ENCODE results near the gene ITPRID2. TPM values are rescaled to one million over a fixed set of nuclear protein-coding genes. Genes with fewer than 3 reads are reported as not detected.

The ITPRID2 gene
- polyA plus RNA-seq, 3 donors = 173 to 194 (median 185) TPM

GRCh38 chr2:181879295-181879694 lies 12.2 kb upstream of the ITPRID2 start:
- no peak for DNase-seq (ENCODE audit: low read depth in 3 of 3, low spot score in 2 of 3)

- DNase-seq (ENCODE audit: low read depth in 3 of 3, low spot score in 2 of 3) = no peak
Observed at GRCh38 chr2:181882246-181883020, 9.1 kb upstream of the ITPRID2 start.

GRCh38 chr2:181884601-181885000 lies 6.9 kb upstream of the ITPRID2 start:
- no peak for DNase-seq (ENCODE audit: low read depth in 3 of 3, low spot score in 2 of 3)

- DNase-seq (ENCODE audit: low read depth in 3 of 3, low spot score in 2 of 3) = no peak
Observed at GRCh38 chr2:181885096-181885495, 6.4 kb upstream of the ITPRID2 start.

- DNase-seq (ENCODE audit: low read depth in 3 of 3, low spot score in 2 of 3) = no peak
Observed at GRCh38 chr2:181886192-181886591, 5.3 kb upstream of the ITPRID2 start.

GRCh38 chr2:181887045-181887444 lies 4.5 kb upstream of the ITPRID2 start:
- no peak for DNase-seq (ENCODE audit: low read depth in 3 of 3, low spot score in 2 of 3)

GRCh38 chr2:181889776-181890175 lies 1.8 kb upstream of the ITPRID2 start:
- no peak for DNase-seq (ENCODE audit: low read depth in 3 of 3, low spot score in 2 of 3)

GRCh38 chr2:181890271-181890670 lies 1.3 kb upstream of the ITPRID2 start:
- DNase-seq (ENCODE audit: low read depth in 3 of 3, low spot score in 2 of 3) = no peak

- DNase-seq (ENCODE audit: low read depth in 3 of 3, low spot score in 2 of 3) = peak; percentile 45 to 66 (median 60)
Observed at GRCh38 chr2:181891966-181892798, 652 bp downstream of the ITPRID2 start.

- DNase-seq (ENCODE audit: low read depth in 3 of 3, low spot score in 2 of 3) = peak in 2 of 3 donors; percentile 27 to 33
Observed at GRCh38 chr2:181892799-181893435, 1.4 kb downstream of the ITPRID2 start.

GRCh38 chr2:181894381-181894780 lies 2.9 kb downstream of the ITPRID2 start:
- DNase-seq (ENCODE audit: low read depth in 3 of 3, low spot score in 2 of 3) = no peak

- no peak for DNase-seq (ENCODE audit: low read depth in 3 of 3, low spot score in 2 of 3)
Observed at GRCh38 chr2:181895818-181896217, 4.3 kb downstream of the ITPRID2 start.

- DNase-seq (ENCODE audit: low read depth in 3 of 3, low spot score in 2 of 3) = no peak
Observed at GRCh38 chr2:181896286-181896685, 4.8 kb downstream of the ITPRID2 start.

- no peak for DNase-seq (ENCODE audit: low read depth in 3 of 3, low spot score in 2 of 3)
Observed at GRCh38 chr2:181900007-181900651, 8.6 kb downstream of the ITPRID2 start.

- DNase-seq (ENCODE audit: low read depth in 3 of 3, low spot score in 2 of 3) = no peak
Observed at GRCh38 chr2:181902625-181903024, 11.1 kb downstream of the ITPRID2 start.

- peak in 2 of 3 donors; percentile 37 to 45 for DNase-seq (ENCODE audit: low read depth in 3 of 3, low spot score in 2 of 3)
Observed at GRCh38 chr2:181904022-181904632, 12.6 kb downstream of the ITPRID2 start.

GRCh38 chr2:181907057-181907456 lies 15.5 kb downstream of the ITPRID2 start:
- no peak for DNase-seq (ENCODE audit: low read depth in 3 of 3, low spot score in 2 of 3)

GRCh38 chr2:181907635-181908034 lies 16.1 kb downstream of the ITPRID2 start:
- DNase-seq (ENCODE audit: low read depth in 3 of 3, low spot score in 2 of 3) = no peak

GRCh38 chr2:181910028-181910831 lies 18.7 kb downstream of the ITPRID2 start:
- DNase-seq (ENCODE audit: low read depth in 3 of 3, low spot score in 2 of 3) = no peak

GRCh38 chr2:181911830-181912229 lies 20.3 kb downstream of the ITPRID2 start:
- no peak for DNase-seq (ENCODE audit: low read depth in 3 of 3, low spot score in 2 of 3)

Measured in right renal cortex interstitium (tissue), 3 donors.